MM.1S (cell line): ENCODE measurements around the gene ZIC5.

Source experiments
- DNase-seq: peaks from one replicate; pipeline ENCODE4 v3.0.0-alpha.2; 2015
- H2AFZ ChIP-seq: fragments of 300-600 bp; sonication (generic); 2 replicates; pipeline ENCODE4 v1.6.0; 2016; ENCODE audit warnings: antibody characterized with exemption, low read length
- H3F3A ChIP-seq: fragments of 300-600 bp; sonication (generic); 2 replicates; pipeline ENCODE4 v1.6.1; 2016; ENCODE audit warnings: mild to moderate bottlenecking, antibody characterized with exemption, low read length, moderate library complexity, mixed read lengths; ENCODE audit not compliant: insufficient read depth
- H3K27ac ChIP-seq: fragments of 300-600 bp; sonication (generic); 2 replicates; pipeline ENCODE4 v1.5.1; 2016; ENCODE audit warnings: mild to moderate bottlenecking, low read length
- H3K27me3 ChIP-seq: fragments of 300-600 bp; sonication (generic); replicated peaks from 2 replicates; pipeline ENCODE4 v1.6.0; 2016; ENCODE audit warnings: low read length; ENCODE audit not compliant: insufficient read depth
- H3K36me3 ChIP-seq: fragments of 300-600 bp; sonication (generic); replicated peaks from 2 replicates; pipeline ENCODE4 v1.6.1; 2016; ENCODE audit warnings: mild to moderate bottlenecking, low read length, mixed read lengths; ENCODE audit not compliant: insufficient read depth
- H3K4me1 ChIP-seq: fragments of 300-600 bp; sonication (generic); 2 replicates; pipeline ENCODE4 v1.6.1; 2016; ENCODE audit warnings: low read length, mixed read lengths
- H3K4me2 ChIP-seq: fragments of 300-600 bp; sonication (generic); 2 replicates; pipeline ENCODE4 v1.6.0; 2016; ENCODE audit warnings: low read depth, low read length
- H3K4me3 ChIP-seq: fragments of 300-600 bp; sonication (generic); 2 replicates; pipeline ENCODE4 v1.5.1; 2016; ENCODE audit warnings: low read length, mixed read lengths
- H3K79me2 ChIP-seq: fragments of 300-600 bp; sonication (generic); 2 replicates; pipeline ENCODE4 v1.6.1; 2016; ENCODE audit warnings: mixed run types, low read length, mixed read lengths
- H3K9ac ChIP-seq: fragments of 300-600 bp; sonication (generic); 2 replicates; pipeline ENCODE4 v1.6.1; 2016; ENCODE audit warnings: low read length, mixed read lengths
- H3K9me2 ChIP-seq: fragments of 300-600 bp; sonication (generic); replicated peaks from 2 replicates; pipeline ENCODE4 v1.6.1; 2016; ENCODE audit warnings: mild to moderate bottlenecking, low read length, mixed read lengths; ENCODE audit not compliant: insufficient read depth
- H3K9me3 ChIP-seq: fragments of 300-600 bp; sonication (generic); replicated peaks from 2 replicates; pipeline ENCODE4 v1.6.1; 2016; ENCODE audit warnings: mild to moderate bottlenecking, low read length, mixed read lengths; ENCODE audit not compliant: insufficient read depth
- H4K20me1 ChIP-seq: fragments of 300-600 bp; sonication (generic); 2 replicates; pipeline ENCODE4 v1.6.1; 2016; ENCODE audit warnings: mild to moderate bottlenecking, low read length, moderate library complexity, mixed read lengths; ENCODE audit not compliant: insufficient read depth
- EZH2 ChIP-seq: fragments of 300-600 bp; sonication (generic); optimal IDR thresholded peaks from 2 replicates; pipeline ENCODE3; 2017; ENCODE audit warnings: low read depth, mild to moderate bottlenecking, antibody characterized with exemption, low read length, mixed read lengths
- EZH2phosphoT487 ChIP-seq: fragments of 300-600 bp; sonication (generic); IDR thresholded peaks from 2 replicates; pipeline ENCODE4 v1.6.1; 2018; ENCODE audit warnings: antibody characterized with exemption, low read length
- TF ChIP-seq, protein P1 (sequence below): fragments of 300-600 bp; sonication (generic); IDR thresholded peaks from 2 replicates; pipeline ENCODE4 v1.5.1; 2016; ENCODE audit warnings: antibody characterized with exemption, low read length, mixed read lengths

The ZIC5 gene

DNA sequence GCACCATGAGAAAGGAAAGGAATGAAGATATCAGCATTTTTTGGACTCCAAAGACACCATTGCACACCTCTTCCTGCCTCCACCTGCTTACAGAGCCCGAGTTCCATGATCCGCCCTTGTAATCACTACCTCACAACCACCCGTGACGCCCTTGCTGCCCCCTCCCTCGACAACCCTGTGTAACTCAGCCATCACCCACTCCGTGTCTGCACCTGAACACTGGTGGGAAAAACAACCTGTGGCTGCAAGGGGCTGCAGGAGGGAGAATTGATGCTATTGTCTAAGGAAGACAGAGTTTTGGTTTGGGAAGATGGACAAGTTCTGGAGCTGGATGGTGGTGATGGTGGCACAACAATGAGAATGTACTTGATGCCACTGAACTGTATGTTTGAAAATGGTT, 27.0 kb downstream of the ZIC5 start:
- Histone ChIP-seq H3K4me1 (no peaks in the 10 kb centered on the region), H3F3A (no peaks in the 10 kb centered on the region), H3K9me3 (no peaks in the 10 kb centered on the region), H3K4me3 (no peak overlapping the region), H2AFZ (no peak overlapping the region), H3K27me3 (no peaks in the 10 kb centered on the region), H3K9ac (no peak overlapping the region), H3K9me2 (no peaks in the 10 kb centered on the region), H3K36me3 (no peaks in the 10 kb centered on the region), H3K79me2 (no peaks in the 10 kb centered on the region), H3K27ac (no peak overlapping the region), H3K4me2 (no peak overlapping the region), H4K20me1 (no peaks in the 10 kb centered on the region)
- TF ChIP-seq, protein P1, sequence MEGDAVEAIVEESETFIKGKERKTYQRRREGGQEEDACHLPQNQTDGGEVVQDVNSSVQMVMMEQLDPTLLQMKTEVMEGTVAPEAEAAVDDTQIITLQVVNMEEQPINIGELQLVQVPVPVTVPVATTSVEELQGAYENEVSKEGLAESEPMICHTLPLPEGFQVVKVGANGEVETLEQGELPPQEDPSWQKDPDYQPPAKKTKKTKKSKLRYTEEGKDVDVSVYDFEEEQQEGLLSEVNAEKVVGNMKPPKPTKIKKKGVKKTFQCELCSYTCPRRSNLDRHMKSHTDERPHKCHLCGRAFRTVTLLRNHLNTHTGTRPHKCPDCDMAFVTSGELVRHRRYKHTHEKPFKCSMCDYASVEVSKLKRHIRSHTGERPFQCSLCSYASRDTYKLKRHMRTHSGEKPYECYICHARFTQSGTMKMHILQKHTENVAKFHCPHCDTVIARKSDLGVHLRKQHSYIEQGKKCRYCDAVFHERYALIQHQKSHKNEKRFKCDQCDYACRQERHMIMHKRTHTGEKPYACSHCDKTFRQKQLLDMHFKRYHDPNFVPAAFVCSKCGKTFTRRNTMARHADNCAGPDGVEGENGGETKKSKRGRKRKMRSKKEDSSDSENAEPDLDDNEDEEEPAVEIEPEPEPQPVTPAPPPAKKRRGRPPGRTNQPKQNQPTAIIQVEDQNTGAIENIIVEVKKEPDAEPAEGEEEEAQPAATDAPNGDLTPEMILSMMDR: no peak
- TF ChIP-seq EZH2phosphoT487 (no peak), EZH2 (no peak)
- DNase-seq: no peak

- H3K9ac ChIP-seq: no peak overlapping the region
- no peaks in the 10 kb centered on the region for H3K9me3 ChIP-seq
- H3K36me3 ChIP-seq: no peaks in the 10 kb centered on the region
- DNase-seq: no peak
- no peaks in the 10 kb centered on the region for H3K27me3 ChIP-seq
- no peaks in the 10 kb centered on the region for H3K9me2 ChIP-seq
- no peak overlapping the region for H3K4me3 ChIP-seq
- no peak overlapping the region for H2AFZ ChIP-seq
- TF ChIP-seq EZH2: no peak
- TF ChIP-seq EZH2phosphoT487: no peak
- TF ChIP-seq, protein P1: no peak
- no peak overlapping the region for H3K4me2 ChIP-seq
- H3K79me2 ChIP-seq: no peaks in the 10 kb centered on the region
- no peaks in the 10 kb centered on the region for H3F3A ChIP-seq
- no peaks in the 10 kb centered on the region for H3K4me1 ChIP-seq
- no peaks in the 10 kb centered on the region for H4K20me1 ChIP-seq
- H3K27ac ChIP-seq: no peak overlapping the region
These were observed 27.5 kb downstream of the ZIC5 start for GRCh38 chr13:99944102-99944501.

DNA sequence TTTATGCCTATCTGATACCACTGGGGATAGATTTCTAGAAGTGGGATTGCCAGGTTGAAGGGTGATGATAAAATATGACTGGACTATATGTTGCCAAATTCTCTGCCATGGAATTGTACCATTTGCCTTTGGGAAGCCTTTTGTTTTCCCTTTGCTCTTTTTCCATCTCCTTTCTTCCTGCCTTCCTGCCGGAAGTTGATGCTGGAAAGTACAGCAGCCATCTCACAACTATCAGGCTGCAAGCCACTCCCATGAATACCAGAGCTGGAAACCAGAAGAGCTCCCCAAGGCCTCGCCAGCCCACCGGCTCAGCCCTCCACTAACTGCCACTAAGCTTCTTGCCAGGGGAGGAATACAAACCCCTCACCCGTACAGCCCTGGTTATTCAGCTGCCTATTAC, 29.7 kb downstream of the ZIC5 start:
- Histone ChIP-seq H3F3A (no peaks in the 10 kb centered on the region), H3K27ac (no peak overlapping the region), H3K27me3 (no peaks in the 10 kb centered on the region), H3K9me3 (no peaks in the 10 kb centered on the region), H3K4me3 (no peak overlapping the region), H3K79me2 (no peaks in the 10 kb centered on the region), H3K9ac (no peak overlapping the region), H3K4me1 (no peaks in the 10 kb centered on the region), H3K4me2 (no peak overlapping the region), H4K20me1 (no peaks in the 10 kb centered on the region), H2AFZ (no peak overlapping the region), H3K36me3 (no peaks in the 10 kb centered on the region), H3K9me2 (no peaks in the 10 kb centered on the region)
- no peak for TF ChIP-seq EZH2
- no peak for TF ChIP-seq EZH2phosphoT487
- TF ChIP-seq, protein P1: no peak
- DNase-seq: no peak
